Erythroblast (primary cell): Measurements from ENCODE around the gene SMDT1.

Experiments used
- GATA1 ChIP-seq: IDR thresholded peaks from 2 replicates; pipeline ENCODE4 v1.6.1; 2011; ENCODE audit warnings: low read depth, mild to moderate bottlenecking, control low read depth, low read length, moderate library complexity
- POLR2A ChIP-seq: IDR thresholded peaks from 2 replicates; pipeline ENCODE4 v1.6.1; 2011; ENCODE audit warnings: mild to moderate bottlenecking, low read length

GRCh38 chr22:42132457-42132856 is 53.0 kb downstream of the SMDT1 start:
- TF ChIP-seq POLR2A: no peak
- TF ChIP-seq GATA1: no peak
